H1 (cell line): ENCODE measurements around the gene ERLIN1. TPM values are rescaled to one million over a fixed set of nuclear protein-coding genes. Genes with fewer than 3 reads are reported as not detected.

Experiments
- ASH2L ChIP-seq: fragments of 200-600, 300-600 bp; sonication (generic); IDR thresholded peaks from one replicate; pipeline ENCODE4 v1.7.1; 2017; ENCODE audit warnings: low read length
- BRCA1 ChIP-seq: IDR thresholded peaks from 2 replicates; pipeline ENCODE4 v1.6.1; 2012; ENCODE audit warnings: low read depth, low read length, improper control_type of control experiment
- CHD7 ChIP-seq: fragments of 300-600 bp; sonication (generic); IDR thresholded peaks from 2 replicates; pipeline ENCODE4 v1.7.1; 2012; ENCODE audit warnings: low read length, moderate library complexity, mild to moderate bottlenecking, inconsistent platforms; ENCODE audit not compliant: insufficient replicate concordance
- GABPA ChIP-seq: IDR thresholded peaks from 2 replicates; pipeline ENCODE4 v1.6.1; 2011; ENCODE audit warnings: mild to moderate bottlenecking, low read length, moderate library complexity, borderline replicate concordance; ENCODE audit not compliant: insufficient read depth
- HDAC6 ChIP-seq: IDR thresholded peaks from one replicate; pipeline ENCODE4 v1.7.1; 2012; ENCODE audit warnings: low read depth, mild to moderate bottlenecking, inconsistent platforms, low read length, moderate library complexity
- SAP30 ChIP-seq: fragments of 300-600 bp; sonication (generic); IDR thresholded peaks from 2 replicates; pipeline ENCODE4 v1.7.1; 2012; ENCODE audit warnings: low read length, moderate library complexity, mild to moderate bottlenecking, inconsistent platforms; ENCODE audit not compliant: insufficient read depth, insufficient replicate concordance
- SIN3A ChIP-seq, 2 experiments: IDR thresholded peaks in 1 of 2; conservative IDR thresholded peaks in 1 of 2; 2 replicates each; pipeline ENCODE4 v1.6.1; 2011 to 2012; ENCODE audit warnings: low read length in 2 of 2, improper control_type of control experiment in 1 of 2, low read depth in 1 of 2, mild to moderate bottlenecking in 1 of 2
- polyA plus RNA-seq, 7 experiments: library from polyadenylated mRNA; depleted of rRNA in 3 of 7; stranded (reverse) in 5 of 7; unstranded in 2 of 7; fragments of >200 nt in 5 of 7; fragments of 200-250 nt in 2 of 7; gene quantifications; 1 replicate in 5 of 7; 2 replicates in 1 of 7; 4 replicates in 1 of 7; pipeline versions ENCODE4 v1.2.1 to v1.2.3, GENCODE V29; 2011 to 2013; ENCODE audit warnings: missing spikeins in 2 of 7, mixed read lengths in 2 of 7
- total RNA-seq: library from RNA; stranded (reverse); fragmentation: NEBNext Ultra II Directional; extraction: Animal tissue kit (Norgen Biotek cat#: 25700); gene quantifications from 2 replicates; pipeline ENCODE4 v1.2.1, GENCODE V29; 2021

Gene ERLIN1
- total and polyA plus RNA-seq, 2 of the 8 experiments (the other 6 are each of a cell fraction or from before 2014, with no cell fraction given), result 16.5 to 32.0 TPM

- TF ChIP-seq SAP30 (no peak), GABPA (no peak), HDAC6 (no peak), CHD7 (no peak), BRCA1 (no peak), ASH2L (no peak), SIN3A (conservative IDR thresholded peaks at IDR 0.05 in 1 of 2, IDR thresholded peaks at IDR 0.05 in 1 of 2; ENCODE audit: low read depth in 1 of 2, low read length in 2 of 2) (no peak)
- TF ChIP-seq, all 59 proteins: peak for 0
Measured at GRCh38 chr10:100172349-100172748, 13.5 kb downstream of the ERLIN1 start (continued).
